NCI-H748 (cell line): ENCODE measurements around the gene STAT3.
"Not testable (repeated sequence)": the region's sequence is repeated elsewhere in the genome, so short reads cannot be mapped to it uniquely, and the experiment has no call there.

Experiments
- DNase-seq: peaks from one replicate; lab custom pipeline; 2025; ENCODE audit not compliant: unreplicated experiment; lab: John Stamatoyannopoulos, UW

The STAT3 gene

DNA sequence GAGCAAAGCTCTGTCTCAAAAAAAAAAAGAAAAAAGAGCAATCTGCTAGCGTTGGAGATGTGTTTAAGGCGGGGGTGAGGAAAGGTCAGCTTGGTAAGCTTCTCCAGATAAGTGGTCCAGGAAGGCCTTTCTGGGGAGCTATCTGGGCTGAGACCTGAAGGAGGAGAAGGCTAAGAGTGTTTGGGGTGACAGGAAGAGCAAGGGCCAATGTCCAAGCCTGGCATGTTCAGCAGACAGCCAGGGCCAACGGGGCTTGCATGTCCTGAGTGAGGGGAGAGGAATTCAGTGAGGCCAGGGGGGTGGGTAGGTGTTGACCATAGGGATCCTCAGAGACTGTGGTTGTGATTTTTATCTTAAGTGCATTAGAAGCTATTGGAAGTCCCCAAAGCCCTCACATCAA, 84.5 kb downstream of the STAT3 start:
- no peak for DNase-seq

DNA sequence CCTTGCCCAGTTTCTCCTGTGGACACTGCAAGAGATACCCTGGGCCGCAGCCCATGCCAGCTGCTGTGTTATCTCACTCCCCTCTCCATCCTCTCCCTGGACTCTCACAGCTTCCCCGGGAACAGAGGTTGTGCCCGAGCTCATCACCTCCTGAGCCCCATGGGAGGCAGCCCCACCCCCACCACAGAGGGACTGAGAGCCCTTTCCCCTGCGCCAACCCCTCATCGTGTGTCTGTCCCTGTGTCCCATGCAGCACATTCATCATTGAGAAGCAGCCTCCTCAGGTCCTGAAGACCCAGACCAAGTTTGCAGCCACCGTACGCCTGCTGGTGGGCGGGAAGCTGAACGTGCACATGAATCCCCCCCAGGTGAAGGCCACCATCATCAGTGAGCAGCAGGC, 87.2 kb downstream of the STAT3 start:
- no peak for DNase-seq

DNA sequence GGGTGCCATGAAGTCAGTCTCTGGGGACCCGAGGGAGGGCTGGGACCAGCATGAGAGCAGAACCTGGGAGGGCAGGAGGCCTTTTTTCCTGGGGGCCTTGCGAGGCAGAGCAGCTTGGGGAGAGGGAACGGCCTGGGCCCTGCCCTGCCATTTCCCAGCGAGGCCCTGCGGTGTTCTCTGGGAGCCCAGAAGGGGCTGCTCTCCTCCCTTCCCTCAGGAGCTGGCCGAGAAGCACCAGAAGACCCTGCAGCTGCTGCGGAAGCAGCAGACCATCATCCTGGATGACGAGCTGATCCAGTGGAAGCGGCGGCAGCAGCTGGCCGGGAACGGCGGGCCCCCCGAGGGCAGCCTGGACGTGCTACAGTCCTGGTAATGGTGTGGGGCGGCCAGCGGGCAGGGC, 88.3 kb downstream of the STAT3 start:
- not testable (repeated sequence) for DNase-seq

DNA sequence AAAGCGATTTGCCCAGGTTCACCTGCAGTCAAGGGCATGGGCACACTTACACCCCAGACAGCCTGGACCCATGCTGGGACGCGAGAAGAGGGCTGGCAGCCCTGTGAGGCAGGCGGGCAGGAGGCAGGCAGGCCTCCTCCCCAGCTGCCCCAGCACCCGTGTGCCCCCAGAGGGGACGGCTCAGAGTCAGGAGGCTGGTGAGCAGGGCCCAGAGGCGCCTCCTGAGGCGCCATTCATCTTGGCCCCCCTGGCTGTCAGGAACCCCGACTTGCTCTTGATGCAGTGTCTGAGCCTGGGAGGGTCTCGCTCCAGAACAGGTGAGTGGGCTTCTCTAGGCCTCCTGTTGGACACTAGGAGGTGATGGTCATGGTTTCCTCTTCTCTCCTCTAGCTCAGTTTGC, 88.9 kb downstream of the STAT3 start:
- DNase-seq = not testable (repeated sequence)

DNA sequence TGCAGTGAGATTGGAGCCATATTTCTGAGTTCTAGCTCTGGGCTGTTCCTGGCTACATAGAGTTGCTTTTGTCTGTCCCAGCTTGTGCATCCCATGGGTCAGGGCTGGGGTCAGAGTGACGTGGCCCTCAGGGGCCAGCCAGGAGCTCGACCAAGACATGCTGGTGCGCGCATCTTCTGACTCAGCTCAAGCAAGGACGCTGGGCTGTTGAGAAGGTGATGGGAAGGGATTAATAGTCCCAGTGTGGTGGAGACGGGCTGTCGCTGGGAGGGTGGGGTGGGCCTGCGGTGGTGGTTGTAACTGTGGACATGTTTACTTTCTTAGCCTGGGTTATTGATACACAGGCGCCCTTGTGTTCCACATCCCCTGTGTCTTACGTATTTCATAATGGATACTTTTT, 90.5 kb downstream of the STAT3 start:
- DNase-seq = not testable (repeated sequence)

DNA sequence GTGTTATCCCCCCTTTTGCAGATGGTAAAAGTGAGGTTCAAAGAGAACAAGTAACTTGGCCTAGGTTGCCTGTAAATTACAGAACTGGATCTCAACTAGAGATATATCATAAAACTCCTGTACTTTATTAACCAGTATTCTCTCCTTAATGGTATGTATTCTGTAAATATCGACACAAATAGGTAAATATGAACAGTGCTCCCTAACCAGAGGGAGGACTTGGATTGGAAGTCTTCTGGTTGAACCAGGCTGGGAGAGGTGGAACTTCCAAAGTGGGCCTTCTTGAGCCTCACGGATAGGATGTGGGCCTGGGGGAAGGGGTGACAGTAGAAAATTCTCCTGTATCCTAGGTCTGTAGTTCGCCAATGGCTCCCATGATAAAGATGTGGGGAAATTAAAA, 92.2 kb downstream of the STAT3 start:
- DNase-seq = no peak

DNA sequence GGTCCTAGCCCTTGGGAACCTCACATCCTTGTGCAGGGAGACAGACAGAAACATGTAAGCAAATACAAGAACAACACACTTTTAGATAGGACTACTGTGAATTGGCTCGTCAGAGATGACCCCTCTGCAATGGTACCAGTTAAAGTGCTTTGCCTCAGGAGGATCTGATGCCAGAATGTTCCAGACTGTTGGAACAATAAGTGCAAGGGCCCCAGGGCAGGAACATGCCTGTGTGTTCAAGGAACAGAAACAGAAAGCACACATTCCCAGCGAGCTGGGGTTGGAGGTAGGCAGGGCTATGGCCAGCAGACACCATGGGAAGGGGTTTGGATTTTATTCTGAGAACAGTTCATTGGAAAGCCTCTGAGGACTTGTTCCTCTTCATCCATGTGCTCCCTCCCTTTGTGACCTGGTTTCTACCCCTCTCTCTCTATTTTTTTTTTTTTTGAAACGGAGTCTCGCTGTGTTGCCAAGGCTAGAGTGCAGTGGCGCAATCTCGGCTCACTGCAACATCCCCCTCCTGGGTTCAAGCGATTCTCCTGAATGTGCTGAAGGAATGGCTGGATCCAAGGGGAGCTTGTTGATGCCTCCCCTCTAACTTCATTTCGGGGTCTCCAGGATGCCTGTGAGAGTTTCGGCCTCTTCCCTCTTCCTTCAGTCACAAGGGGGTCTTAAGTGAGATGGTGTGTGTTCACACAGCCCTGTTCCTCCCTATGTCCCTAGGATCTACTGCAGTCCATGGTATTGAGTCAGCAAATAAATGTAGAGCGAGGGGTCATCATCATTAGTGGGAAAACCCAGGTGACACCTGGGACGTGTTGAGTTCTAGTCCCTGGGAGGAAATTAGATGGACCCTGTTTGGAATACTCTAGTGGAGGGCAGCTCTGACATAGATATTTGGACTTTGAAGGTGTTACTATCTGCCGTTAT, 93.5 kb downstream of the STAT3 start:
- DNase-seq = no peak

DNA sequence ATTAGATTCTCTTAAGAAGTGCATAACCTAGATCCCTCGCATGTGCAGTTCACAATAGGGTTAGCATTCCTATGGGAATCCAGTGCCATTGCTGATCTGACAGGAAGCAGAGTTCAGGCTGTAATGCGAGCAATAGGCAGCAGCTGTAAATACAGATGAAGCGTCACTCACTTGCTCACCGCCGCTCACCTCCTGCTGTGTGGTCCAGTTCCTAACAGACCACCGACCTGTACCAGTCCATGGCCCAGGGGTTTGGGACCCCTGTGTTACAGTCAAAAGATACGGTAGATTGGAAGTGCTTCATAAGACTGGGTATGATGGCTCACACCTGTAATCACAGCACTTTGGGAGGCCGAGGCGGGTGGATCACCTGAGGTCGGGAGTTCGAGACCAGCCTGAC, 97.1 kb downstream of the STAT3 start:
- DNase-seq = no peak

DNA sequence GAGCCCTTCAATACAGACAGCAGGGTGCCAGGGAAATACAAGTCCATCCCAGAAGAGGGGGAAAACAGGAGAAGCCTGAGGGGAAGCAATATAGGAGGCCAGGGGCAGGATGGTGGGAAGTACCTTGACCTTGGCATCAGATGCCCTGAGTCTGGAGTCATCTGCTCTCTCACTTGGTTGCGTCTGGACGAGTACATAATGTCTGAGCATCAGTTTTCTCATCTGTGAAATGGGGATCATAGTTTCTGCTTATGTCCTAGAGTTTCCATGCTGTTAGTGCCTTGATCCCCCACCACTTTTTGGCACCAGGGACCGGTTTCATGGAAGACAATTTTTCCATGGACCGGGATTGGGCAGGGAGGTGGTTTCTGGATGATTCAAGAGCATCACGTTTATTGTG, 97.7 kb downstream of the STAT3 start:
- no peak for DNase-seq

DNA sequence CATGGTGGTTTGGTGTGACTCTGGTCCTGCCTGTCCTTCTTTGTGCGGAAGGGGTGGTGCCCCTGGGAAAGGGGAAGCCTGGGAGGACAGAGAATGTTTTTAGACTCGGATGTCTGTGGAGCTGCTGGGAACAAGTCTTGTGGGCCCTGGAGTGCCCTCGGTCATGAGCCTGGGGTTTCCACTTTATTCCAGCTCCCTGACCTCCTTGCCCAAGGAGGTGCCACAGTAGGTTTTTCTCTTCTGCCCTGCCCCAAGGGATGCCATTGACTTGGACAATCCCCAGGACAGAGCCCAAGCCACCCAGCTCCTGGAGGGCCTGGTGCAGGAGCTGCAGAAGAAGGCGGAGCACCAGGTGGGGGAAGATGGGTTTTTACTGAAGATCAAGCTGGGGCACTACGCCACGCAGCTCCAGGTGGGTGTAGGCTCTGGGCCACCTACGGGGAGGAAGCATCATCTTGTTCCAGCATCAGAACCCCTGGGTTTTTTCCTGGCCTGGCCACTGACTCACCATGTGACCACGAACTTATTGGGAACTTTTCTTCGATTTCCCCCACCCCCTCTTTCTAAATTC, 98.5 kb downstream of the STAT3 start:
- no peak for DNase-seq

DNA sequence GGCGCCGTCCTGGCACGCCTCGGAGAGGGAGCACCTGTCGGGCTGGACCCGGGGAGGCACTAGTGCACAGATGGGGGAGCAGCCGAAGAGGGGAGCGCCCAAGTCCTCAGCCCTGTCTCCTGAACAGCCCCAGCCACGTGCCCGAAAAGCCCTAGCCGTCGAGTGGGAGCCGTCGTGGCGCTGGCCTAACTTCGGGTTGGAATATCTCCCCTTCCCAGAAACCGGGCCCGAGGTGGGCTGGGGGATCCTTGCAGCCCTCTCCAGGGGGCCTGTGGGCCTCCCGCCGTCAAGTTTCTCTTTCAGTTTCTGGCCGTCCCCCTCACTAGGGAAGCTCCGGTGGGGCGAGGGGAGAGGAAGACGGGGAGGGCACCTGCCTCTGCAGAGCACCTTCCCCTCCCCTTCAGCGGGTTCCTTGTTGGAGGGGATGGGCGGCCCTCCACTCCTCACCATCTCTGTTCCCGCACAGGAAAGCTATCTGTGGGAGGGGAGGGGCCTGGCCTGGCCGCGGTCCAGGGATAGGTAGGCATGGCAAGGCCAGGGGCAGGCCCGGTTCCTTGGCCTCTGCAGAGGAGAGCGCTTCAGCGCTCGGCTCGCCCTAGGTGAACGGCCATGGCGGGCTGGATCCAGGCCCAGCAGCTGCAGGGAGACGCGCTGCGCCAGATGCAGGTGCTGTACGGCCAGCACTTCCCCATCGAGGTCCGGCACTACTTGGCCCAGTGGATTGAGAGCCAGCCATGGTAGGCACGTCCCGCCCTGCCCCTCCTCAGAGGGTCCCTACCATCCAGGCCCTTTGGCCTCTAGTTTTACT, 99.2 kb downstream of the STAT3 start:
- peak; percentile 30 for DNase-seq

DNA sequence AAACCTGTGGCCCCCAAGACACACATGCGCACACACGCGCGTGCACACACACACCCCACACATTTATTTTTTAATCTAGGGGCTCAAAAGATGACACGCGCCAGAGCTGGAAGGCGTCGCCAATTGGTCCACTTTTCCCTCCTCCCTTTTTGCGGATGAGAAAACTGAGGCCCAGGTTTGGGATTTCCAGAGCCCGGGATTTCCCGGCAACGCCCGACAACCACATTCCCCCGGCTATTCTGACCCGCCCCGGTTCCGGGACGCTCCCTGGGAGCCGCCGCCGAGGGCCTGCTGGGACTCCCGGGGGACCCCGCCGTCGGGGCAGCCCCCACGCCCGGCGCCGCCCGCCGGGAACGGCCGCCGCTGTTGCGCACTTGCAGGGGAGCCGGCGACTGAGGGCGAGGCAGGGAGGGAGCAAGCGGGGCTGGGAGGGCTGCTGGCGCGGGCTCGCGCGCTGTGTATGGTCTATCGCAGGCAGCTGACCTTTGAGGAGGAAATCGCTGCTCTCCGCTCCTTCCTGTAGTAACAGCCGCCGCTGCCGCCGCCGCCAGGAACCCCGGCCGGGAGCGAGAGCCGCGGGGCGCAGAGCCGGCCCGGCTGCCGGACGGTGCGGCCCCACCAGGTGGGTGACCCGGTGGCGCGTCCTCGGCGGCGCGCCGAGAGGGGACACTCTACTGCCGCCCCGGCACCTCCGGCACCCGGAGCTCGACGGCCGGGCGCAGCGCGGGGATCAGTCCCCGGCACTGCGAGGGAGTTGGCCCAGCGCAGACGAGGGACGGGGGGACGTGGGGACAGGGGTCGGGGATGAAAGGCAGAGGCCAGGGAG, 100.1 kb downstream of the STAT3 start, which contains the start of gene STAT5A:
STAT5A (plus strand) TSS at position 522 of the 826 bp plus-strand sequence. CDS start 914 bp downstream, outside the sequence.
- DNase-seq = peak; percentile 80

DNA sequence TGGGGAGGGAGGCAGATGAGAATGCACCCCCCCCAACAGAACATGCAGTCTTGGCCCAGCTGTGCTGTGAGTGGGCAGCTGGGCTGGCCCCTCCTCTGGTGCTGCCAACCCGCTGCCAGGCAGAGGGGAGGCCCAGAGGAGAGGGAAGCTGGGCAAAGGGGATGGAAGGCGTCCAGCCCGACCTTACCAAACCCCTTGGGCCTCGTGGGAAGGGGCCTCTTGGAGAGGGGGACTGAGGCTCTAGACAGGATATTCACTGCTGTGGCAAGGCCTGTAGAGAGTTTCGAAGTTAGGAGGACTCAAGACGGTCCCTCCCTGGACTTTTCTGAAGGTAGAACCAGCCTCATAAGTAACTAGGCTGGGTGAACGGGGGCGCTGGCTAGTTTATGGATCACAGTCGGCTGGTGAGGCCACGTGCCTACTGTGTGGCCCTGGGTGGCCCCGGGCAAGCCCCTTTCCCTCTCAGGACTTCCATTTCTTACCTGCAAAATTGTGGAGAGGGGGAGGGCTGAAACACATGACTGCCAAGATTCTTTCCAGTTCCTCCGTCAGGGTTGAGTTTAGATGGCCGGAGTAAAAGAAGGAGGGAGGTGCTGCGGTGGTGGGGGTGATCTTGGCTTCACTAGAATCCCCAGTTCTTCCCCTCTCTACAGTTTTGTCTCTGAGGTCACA, 100.8 kb downstream of the STAT3 start:
- DNase-seq = no peak

DNA sequence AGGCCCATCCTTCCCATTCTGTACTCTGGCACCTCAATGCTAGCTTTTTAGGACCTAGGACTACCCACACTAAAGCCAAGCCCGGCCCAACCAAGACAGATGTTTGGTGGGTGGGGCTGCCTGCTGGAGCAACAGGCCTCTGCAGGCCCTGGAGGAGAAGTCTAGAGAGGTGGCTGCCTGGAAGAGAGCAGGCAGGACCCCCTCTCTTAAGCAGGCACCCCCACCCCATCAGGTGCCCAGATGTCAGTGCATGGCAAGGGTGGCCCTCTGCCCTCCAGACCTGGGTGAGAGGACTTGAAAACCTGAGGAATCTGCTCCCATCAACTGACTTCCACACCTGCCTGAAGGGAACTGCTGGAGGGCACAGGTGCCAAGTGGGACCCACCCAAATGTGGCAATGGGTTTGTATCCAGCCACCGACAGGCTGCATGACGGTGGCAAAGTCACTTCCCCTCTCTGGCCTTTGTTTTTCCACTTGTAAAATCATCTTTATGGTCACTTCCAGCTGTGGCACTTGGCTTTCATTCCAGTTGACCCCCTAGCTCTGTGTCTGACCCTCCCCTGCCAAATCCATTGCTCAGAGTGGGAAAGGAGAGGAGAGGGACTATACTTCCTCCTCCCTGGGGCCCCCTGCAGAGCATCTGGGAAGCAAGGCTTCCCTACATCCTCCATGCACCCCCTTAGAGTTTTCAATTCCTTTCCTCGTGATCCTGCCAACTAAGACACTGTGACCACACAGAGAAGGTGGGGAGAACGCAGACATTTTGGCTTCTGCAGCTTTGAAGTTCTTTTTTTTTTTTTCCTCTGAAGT, 101.6 kb downstream of the STAT3 start:
- DNase-seq = no peak

DNA sequence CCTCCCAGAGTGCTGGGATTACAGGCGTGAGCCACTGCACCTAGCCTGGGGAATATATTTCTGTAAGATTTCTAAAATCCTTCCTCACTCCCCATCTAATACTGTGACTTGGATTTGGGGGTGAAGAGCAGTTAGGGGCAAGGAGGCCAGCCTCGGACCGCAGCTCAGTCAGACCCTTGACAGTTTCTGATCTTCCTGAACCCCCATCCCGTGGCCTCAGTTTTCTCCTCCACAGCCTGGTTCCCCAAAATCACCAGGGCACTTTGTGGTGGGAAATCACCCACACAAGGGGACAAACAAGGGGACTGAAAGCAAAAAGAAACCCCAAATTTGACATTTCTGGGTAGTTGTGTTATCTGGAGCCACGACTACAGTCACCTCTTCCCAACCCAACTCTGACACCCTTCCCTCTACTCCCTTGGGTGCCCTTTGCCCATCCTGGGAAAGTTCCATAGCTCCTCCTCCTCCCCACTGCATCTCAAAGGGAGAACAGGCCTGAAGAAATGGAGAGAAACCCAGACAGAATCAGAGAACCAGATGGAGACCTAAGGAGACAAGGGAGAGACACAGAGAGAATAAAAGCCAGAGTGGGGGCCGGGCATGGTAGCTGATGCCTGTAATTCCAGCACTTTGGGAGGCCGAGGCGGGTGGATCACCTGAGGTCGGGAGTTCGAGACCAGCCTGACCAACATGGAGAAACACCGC, 102.7 kb downstream of the STAT3 start:
- no peak for DNase-seq

DNA sequence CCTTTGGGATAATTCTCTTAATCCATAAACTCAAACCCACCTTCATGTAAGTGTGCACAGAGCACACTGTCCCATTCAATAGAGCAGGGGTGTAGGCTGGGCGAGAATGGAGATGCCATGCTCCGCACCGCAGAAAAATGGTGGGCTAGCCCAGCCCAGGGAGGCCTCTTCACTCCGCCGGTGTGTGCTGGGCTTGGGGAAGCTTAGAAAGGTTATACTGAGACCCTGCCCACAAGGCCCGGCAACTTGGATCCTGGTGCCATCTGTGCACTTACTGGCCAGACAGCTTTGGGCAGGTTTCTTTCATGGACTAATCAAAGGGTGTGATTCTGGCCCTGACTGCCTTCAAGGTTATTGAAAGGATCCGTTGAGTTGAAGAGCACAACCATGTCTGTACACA, 103.7 kb downstream of the STAT3 start:
- DNase-seq = no peak

DNA sequence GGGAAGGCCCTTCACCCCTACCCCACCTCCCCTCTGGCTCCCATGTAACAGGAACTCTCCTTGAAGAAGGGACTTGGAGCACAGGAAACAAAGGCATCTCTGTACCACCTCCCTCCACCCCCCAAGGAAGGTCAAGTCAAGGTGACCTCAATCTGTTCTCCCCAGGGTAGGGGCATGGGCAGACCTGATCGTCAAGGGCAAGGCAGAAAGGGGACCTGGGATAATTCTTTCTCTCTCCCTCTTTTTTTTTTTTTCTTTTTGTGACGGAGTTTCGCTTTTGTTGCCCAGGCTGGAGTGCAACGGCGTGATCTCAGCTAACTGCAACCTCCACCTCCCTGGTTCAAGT, 104.2 kb downstream of the STAT3 start:
- DNase-seq = no peak

DNA sequence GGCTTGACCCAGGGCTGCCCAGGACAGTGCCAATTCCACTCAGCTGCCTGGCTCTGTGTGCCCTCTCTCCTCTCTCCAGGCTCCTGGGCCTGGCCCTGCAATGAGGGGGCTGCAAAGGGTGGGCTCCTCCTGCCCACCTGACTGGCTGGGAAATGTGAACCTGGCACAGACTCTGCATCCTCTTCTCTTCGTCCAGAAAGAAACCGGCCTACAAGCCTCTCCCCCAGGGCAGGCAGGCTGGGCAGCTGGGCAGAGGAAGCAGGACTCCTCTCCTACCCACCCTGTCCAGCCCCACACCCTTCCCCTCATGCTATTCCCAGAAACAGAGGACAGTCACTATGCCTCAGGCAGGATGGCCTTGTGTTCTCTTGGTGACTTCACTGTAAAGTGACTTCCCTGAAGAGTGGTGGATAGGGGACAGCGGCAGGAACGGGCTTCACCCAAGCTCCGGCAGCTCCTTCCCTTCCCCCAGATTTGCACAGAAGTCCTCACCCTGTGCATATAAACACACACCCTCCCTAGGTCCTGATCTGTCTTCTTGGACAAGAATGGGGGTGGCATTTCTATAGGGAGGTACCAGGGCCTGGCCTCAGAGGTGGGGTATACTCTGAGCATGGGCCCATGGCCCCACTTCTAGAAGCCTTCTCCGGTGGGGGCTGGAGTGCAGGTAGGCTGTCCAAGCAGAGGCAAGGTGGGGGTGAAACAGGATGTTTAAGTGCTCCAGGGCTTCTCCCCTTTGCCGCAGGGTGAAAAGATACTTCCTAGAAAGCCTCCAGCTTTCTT, 104.8 kb downstream of the STAT3 start:
- DNase-seq = no peak
